AG08396 (cell line): ENCODE results near the gene PLOD1.
"Not testable (repeated sequence)": the region's sequence is repeated elsewhere in the genome, so short reads cannot be mapped to it uniquely, and the experiment has no call there.

Source experiments
- DNase-seq: peaks from one replicate; pipeline ENCODE4 v3.0.0; 2012; ENCODE audit warnings: low spot score, mixed read lengths

Gene PLOD1

GRCh38 chr1:12006167-12006921 lies 71.8 kb downstream of the PLOD1 start:
- DNase-seq: no peak

GRCh38 chr1:12007204-12007603 lies 72.7 kb downstream of the PLOD1 start:
- no peak for DNase-seq

GRCh38 chr1:12008355-12008754 lies 73.8 kb downstream of the PLOD1 start:
- DNase-seq: not testable (repeated sequence)

DNA sequence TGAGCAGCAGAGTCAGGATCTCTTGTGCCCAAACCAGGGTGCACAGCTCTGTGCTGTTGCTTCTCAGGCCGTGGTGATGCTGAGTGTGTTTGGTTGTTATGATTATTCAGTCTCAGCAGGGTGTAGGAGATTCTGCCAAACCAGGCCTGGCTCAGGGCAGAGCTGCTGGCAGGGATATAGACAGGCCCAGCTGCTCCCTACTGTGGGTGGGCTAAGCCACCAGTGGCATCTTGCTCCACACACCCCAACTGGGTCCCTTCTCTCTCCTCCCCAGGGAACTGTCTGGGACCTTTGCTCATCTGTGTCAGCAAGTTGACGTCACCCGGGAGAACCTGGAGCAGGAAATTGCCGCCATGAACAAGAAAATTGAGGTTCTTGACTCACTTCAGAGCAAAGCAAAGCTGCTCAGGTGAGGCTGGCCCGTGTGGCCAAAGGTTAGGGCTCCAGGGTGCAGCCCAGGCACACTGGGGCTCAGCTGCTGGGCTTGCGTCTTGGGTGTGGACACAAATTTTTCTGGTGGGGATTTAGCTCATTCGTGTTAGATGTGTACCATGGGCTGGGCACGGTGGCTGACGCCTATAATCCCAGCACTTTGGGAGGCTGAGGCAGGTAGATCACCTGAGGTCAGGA lies 74.9 kb downstream of the PLOD1 start:
- no peak for DNase-seq

- no peak for DNase-seq
Observed at GRCh38 chr1:12010746-12011570, 76.4 kb downstream of the PLOD1 start.

DNA sequence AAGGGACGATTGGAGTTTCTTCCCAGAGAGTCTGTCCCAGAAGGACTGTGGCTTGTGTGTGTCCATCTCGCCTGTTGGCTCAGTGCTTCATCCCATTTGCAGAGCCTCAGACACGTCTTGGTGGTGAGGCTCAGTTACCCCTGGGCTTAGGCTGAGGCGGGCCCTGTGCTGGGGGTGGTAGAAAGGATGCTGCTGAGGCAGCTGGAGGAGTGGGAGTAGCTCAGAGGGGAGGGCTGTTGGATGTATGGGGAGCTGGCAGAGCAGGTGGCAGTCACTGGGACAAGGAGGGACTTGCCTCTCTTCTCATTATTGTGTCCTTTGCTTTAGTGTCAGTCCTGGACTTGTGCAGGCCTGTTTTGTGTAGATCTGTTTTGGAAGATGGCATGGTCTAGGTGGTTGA lies 77.5 kb downstream of the PLOD1 start:
- DNase-seq: no peak

DNA sequence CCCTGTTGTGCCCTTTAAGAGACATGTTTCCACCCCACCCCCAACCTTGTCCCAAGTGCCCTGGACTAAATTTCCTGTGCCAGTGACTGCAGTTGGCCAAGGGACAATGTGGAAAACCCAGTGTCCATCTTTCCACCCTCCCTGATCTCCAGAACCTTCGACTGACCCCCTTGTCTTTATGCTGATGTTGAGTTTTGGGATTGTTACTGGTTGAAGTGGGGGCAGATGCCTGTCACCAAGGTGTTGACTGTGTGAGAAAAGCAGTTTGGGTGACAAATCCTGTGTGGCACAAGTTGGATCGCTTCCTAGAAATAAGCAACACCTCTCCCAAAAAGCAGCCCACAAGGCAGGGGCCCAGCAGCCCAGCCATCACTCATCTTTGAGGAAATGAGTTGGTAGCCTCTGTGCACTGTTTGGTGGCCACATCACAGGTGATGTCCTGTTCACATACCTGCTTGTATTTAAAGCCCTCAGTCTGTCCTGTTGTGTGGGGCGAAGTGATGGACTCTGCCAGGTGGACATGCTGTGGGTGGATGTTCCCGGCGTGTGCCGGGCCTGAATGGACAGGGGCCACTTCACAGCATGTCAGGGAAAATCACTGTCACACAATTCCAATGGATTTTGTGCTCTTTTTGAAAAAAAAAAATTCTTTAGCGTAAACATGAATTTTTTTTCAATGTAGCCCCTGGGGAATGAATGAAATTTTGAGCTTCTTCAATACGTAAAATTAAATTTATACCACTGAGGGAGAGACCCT lies 78.2 kb downstream of the PLOD1 start:
- DNase-seq: no peak

DNA sequence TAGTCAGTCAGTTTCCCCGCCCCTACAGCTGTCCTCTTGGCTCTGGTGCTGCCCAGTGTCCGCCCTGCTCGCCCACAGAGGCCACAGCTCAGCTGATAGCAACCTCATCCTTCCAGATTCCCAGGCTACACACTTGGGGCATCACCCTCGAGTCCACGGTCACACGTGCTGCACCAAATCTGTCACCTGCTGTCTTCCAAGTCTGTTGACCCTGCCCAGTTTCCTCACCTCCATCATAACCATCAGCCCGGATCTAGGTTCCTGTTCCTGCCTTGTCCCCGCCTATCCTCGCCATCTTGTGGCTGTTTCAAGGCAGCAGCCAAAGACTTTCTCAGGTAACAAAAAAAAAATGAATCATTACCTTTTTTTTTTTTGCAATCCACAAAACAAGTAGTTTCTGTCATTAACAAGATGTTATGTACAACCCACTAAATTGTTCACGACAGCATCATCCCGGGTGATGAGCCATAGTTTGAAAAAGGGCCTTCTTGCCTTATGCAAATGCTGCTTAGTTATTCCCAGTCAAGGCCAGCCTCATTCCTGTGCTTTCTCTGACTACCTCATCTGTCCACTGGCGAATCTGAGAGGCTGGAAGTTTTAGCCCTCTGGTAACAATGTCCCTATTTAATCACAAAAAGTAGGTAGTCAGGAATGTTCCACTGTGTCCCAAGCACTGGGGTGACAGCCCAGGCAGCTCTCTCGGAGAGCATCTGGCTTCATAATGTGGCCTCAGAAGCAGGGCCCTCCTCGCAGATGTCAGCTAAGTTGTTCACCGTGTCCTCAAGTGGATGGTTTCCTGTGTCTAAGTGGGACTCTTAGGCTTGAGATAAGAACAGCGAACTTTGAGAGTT lies 79.8 kb downstream of the PLOD1 start:
- DNase-seq: no peak

DNA sequence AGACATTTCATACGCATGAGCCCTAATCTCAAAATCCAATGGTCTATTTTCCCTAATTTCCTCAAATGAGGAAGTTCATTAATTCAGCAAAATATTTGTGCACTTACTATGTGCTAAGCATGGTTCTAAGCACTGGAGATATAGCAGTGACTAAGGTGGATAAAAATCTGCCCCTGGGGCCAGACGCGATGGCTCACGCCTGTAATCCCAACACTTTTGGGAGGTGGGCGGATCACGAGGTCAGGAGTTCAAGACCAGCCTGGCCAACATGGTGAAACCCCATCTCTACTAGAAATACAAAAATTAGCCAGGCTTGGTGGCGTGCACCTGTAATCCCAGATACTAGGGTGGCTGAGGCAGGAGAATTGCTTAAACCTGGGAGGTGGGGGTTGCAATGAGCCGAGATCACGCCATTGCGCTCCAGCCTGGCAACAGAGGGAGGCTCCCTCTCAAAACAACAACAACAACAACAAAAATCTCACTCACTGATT lies 80.5 kb downstream of the PLOD1 start:
- DNase-seq: no peak

- DNase-seq: no peak
Observed at GRCh38 chr1:12015499-12015898, 81.0 kb downstream of the PLOD1 start.

DNA sequence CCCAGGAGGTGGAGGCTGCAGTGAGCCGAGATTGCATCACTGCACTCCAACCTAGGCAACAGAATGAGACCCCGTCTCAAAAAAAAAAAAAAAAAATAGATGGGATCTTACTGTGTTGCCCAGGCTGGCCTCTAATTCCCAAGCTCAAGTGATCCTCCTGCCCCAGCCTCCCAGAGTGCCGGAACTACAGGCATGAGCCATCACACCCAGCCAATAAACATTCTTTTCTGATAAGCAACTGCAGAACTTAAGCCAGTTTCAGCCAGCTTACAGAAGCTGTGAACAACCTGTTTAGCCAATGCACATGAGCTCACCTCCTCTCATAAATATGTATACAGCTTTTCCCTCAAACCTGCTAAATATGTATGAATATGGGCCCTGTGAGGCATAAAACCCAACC lies 81.7 kb downstream of the PLOD1 start:
- DNase-seq: no peak

DNA sequence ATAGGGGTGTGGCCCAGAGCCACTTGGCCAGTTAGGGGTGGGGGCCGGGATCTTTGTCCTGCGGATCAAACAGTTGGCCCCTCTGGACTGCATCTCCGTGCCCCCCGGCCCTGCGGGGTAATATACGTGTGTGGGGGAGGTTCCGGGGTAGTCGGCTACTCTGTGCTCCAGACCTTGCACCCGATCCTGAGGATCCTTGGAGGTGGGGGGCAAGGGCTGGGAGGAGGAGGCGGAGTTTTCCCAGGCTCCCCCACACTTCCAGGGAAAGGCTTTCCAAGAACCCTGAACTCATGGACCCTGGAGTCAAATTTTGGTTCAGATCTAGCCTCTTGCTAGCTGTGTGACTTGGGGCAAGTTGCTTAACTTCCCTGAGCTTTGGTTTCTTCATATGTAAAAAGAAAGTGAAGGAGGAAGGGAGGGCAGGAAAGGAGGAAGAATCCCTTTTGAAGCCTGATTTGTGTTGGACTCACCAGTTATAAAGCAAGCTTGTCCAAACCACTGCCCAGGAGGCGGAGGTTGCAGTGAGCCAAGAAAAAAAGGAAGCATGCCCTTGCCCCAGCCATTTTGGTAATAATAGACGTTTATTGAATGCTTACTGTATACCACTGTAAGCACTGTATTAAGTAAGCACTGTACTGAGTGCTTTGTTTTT lies 85.5 kb downstream of the PLOD1 start:
- no peak for DNase-seq

- no peak for DNase-seq
Observed at GRCh38 chr1:12021616-12022015, 87.1 kb downstream of the PLOD1 start.

GRCh38 chr1:12022036-12022435 lies 87.5 kb downstream of the PLOD1 start:
- no peak for DNase-seq
